Islet precursor cell (in vitro differentiated cells): ENCODE data around the gene ASCC2.

Source experiments
- DNase-seq: peaks from one replicate; pipeline ENCODE4 v3.0.0-alpha.2; 2018

ASCC2 gene

DNA sequence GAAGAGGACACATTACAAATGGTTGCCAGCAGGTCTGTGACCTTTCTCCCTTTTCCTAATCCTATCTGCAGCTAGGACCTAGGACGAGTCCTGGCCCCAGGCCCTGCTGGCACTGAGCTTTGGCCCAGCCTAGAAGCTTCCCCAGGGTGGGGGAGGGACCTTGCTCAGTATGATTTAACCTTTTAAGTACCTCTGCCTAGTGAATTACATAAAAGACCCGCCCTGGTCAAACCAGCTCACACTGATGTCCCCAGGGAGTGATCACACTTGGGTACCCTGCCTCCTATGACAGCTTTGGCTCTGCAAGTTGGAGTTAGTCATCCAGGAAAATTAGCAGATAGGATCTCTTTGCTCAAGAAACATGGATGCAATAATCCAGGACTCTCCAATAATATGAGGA is 21.9 kb downstream of the ASCC2 start:
- DNase-seq = no peak

DNA sequence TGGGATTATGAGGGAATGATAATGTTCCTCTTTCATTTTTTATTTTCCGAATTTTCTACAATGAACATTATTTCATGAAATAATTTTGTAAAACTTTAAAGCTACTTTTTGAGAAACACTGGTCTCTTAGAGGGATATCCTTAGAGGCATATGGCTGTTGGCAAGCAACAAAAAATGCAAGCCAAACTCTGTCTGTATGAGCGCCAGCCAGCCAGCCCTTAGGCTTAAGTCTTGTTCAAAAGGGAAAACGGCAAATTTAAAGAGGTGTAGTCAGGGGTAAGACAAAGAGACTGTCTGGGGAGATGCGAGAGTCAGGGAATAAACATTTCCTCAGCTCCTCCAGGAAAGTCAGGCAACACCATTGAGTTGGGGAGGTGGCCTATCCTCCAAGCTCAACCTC is 22.5 kb downstream of the ASCC2 start:
- no peak for DNase-seq

DNA sequence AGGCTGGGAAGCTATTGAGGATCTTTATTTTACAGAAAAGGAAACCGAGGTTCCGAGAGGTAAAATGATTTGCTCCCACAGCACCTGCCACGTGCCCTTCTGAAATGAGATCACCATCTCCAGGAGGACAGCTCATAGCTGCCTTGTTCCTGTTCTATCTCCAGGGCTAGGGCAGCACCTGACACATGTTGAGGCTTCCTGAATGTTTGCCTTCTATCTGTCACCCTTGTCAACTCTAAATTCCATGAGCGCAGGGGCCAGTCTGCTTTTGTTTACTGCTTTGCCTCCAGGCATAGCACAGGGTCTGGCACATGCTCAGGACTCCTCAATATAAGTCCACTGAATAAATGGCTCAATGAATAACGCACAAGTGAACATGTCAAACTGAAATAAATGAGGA is 24.1 kb downstream of the ASCC2 start:
- DNase-seq = peak; percentile 67

DNA sequence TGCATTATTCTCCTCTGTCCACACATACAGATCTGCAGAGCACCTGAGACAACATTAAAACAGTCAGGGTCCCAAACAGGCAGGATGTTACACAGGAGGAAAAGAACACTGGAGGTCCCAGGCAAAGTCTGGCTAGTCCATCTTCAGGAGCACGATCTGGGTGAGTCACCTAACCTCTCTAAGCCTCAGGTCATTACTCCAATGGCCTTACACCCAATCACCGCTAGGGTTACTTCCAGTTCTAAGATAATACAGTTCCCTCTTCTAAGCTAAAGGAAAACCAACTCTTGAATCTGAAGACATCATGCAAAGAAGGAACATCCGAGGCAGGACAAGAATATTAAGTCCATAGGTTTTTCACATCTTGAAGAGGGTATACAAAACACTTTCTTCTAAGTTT is 24.5 kb downstream of the ASCC2 start:
- DNase-seq = peak; percentile 73

DNA sequence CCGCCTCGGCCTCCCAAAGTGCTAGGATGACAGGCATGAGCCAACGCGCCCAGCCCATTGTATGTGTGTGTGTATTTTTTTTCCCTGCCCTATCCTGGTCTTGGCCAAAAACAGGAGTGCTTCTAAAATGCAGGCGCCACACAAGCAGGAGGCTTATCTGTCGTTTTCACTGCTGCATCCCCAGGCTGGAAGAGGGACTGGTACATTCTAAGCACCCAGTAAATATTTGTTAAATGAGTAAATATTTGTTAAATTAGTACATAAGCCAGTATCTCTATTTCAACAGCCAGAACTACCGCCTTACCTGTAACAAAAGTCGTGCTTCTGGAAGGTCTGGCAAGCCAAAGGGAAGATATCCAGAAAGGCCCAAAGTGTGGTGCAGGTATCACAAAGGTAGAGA is 24.9 kb downstream of the ASCC2 start:
- DNase-seq = no peak

DNA sequence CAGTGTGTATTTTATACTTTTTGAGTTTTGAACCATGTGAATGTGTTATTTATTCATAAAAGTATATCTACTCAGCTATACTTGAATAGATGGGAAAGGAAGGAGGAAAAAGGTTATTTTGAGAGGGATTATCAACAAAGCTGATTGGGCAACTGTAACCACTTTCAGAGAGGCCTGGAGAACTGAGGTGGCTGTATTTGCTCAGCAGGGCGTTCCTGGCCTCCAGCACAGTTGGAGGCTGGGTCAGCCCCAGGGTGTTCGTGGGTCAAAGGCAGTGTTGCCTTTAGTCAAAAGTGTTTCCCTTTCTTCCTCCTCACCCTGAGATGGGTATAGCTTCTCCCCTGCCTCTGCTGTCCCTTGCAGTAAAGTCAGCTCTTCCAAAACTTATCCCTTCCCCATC is 26.7 kb downstream of the ASCC2 start:
- DNase-seq = no peak

DNA sequence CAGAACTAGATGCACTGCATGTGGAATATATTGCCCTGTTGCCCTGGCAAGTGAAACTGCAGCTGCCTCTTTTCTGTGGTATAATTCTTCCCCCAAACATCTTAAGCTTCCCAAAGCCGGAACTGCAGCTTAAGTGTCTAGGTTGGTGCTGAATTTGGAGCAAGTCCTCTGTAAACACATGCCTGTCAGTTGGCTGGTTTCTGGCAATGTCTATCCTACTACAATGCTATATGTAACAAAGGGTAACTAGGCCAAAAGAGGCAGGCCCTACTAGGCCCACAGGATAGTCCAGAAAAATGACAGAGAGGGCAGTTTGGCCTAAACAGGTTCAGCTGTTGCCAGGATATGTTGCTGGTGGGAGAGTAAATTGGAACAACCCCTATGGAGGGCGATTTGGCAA is 27.9 kb downstream of the ASCC2 start:
- DNase-seq = no peak

DNA sequence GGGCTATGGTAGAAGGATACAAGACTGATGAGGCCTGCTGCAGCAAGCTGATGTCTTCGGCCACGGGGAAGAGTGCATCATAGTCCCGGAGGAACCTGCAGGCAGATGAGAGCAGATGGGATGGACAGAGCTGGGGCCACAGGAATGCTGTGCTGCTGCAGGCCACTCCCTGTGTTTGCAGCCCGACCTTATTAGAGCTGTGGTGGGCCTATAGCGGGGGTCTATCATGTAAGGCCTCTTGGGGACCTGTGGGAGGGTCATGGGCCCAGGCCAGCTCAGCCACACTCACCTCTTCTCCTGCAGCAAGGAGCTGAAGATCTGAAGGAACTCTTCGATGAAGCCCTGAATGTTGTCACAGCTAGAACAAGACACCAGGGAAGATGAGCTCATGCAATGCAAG is 31.9 kb downstream of the ASCC2 start:
- no peak for DNase-seq

DNA sequence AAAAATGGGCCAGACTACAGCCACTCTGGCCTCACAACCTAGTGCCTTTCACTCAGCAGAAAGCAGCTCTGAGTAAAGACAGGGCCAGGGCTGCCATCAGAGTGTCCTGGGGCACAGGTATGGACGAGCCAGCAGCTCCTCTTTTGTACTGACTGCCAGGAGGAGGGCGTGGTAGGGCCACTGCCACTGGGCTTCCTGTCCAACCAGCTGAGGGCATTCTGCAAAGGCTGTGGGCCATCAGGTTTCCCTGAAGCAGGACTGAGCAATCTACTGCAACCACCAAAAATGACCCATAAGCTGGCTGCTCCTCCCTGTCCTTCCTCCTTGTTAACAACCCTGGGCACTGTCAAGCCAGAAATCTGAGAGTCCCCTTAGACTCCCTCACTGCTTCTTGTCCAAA is 33.1 kb downstream of the ASCC2 start:
- DNase-seq = no peak

DNA sequence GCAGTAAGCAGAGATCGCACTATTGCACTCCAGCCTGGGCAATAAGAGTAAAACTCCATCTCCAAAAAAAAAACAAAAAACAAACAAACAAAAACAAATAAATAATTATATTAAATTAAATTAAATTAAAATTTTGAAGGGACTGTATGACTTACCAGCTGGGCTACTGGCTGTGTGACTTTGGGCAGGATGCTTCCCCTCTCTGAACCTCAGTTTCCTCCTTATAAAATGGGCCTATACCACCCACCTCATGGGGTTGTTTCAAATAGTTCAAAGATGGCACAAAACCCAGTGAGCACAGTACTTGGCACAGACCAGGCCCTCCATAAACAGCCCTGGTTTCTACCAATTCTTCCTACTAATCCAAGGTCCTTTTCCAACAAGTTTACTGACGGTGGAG is 34.9 kb downstream of the ASCC2 start:
- no peak for DNase-seq

DNA sequence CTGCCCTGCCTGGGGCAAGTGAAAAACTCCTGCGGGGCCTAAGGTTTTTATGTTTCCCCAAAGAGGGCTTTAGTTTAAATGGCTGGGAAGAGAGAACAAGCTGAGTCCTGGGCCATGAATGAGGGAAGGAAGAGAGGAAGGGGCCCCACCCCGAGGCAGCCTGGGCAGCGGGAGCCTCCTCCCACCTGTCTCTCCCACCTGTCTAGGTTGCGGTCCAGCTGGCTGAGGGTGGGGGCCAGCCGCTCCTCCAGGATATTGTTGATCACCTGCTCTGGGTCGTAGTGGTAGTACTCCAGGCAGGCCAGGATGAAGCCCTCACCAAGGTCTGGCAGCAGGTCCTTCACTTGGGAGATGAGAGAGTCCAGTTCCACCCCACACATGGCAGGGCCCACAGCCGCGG is 36.3 kb downstream of the ASCC2 start:
- no peak for DNase-seq

DNA sequence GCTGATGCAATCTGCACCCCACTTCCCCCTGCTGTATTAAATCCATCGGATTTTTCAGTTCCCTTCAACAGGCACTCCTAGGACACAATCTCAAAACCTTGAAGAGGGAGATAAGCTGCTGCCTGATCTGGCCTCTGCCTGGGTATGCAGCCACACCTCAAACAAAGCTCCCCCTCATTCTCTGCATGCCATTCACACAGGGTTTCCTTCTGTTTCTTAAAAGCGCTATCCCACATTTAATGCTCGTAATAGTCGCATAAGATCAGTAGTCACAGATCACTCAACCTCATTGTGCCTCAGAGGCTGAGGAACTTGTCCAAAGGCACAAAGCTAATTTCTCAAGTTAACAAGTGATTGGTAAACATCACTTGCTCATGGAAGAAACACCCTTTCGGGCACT is 36.9 kb downstream of the ASCC2 start:
- DNase-seq = no peak

DNA sequence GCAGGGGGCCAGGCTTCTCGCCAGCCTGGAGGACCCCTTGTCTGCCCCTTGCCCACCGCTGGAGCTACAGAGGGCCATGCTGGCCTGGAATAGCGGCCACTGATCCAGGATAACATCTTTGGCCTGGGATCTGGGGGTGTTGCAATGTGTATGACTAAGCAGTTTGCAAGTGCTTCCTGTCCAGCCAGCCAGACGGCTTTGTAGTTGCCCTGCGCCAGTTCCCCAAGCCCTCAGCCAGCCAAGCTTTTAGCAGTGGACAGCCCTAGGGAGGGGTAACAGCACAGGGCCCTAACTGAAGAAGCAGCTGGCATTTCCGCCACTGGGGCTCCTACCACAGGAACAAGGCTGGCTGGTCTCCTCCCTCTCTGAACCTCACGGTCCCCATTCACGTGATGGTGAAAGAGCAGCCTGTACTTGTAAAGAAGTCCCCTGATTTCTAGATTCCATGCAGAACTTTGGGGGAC is 38.8 kb downstream of the ASCC2 start:
- peak; percentile 95 for DNase-seq

DNA sequence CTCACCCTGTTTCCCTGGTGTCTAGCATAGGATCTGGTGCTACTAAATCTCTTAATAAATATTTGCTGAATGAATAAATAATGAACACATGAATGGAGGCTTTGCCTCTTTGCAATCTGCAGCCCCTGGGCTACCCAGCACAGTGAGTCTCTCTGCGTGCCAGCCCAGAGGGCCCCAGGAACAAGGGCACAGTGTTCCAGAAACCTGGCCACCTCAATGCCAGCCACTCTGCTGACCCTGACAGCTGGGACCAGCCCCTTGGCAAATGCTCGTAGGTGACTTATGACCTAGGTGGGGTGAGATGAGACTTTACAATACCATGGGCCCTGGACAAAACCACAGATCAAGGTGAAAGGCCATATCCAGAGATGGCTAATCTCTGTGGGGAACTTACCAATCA is 39.3 kb downstream of the ASCC2 start:
- DNase-seq = no peak

DNA sequence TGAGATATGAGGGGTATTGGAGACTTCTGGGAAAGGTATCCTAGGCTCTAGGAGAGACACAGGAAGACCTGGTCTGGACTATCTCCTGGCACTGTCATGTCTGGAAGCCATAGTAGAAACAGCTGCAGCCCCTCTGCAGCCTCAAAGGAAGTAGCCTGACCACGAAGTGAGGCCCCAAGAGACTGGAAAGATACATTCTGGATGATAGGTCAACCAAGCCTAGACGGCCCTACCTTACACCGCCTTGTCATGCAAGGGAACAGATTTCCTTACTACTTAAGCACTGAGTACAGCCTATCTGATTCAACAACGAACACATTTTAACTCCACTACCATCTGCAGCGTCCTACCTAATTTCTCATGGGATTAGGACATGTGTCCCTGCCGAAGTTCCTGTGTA is 39.8 kb downstream of the ASCC2 start:
- peak; percentile 69 for DNase-seq

DNA sequence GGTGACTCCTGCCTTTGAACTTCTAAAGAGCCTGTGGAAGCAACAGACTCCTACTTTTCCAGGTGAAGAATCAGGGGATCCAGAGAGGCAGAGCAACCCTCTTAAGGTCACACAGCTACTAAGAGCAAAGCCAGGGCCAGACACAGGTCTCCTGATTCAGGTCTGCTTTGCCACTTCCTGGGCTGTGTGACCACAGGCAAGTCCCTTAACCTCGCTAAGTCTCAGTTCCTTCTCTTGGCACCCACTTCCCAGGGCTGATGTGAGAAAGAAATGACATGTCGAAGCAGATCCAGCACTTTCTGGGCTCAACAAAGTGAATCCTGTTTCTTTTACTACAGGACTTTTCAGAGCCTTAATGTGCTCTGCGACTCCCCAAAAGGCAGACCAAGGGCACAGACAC is 40.7 kb downstream of the ASCC2 start:
- no peak for DNase-seq

DNA sequence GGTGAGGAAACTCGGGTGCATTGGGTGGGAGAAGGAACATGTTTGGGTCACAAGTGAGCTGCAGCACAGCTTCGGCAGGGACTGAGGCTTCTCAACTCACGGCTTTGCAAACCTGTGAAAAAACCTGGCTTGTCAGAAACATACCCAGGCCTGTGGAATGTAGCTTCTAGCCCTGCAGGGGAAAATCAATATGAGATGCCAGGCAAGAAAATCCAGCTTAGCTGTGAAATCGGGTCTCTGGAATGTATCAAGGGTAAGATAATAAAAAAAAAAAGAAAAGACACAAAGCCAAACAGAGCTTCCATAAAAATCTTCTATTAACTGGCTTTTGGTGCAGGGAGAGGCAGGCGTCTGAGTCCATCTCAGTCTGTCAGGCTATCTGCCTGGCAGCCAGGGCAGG is 42.4 kb downstream of the ASCC2 start:
- DNase-seq = no peak

DNA sequence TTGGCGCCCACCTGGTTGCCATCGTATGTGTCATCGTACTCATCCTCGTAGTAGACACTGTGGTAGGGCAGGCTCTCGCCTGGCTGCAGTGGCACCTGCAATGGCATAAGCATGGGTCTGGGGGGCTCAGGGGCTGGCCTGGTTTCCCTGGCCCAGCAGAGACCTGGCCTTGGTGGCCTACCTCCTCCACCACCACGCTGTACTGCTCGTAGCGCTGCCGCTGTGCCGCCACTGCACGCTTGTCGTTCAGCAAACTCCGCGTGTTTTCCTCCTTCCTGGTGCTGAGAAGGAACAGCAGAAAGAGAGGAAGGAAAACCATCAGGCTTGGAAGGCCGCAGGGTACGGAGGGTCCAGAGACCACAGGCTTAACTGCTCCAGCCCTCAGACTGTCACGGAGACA is 44.7 kb downstream of the ASCC2 start:
- DNase-seq = no peak

DNA sequence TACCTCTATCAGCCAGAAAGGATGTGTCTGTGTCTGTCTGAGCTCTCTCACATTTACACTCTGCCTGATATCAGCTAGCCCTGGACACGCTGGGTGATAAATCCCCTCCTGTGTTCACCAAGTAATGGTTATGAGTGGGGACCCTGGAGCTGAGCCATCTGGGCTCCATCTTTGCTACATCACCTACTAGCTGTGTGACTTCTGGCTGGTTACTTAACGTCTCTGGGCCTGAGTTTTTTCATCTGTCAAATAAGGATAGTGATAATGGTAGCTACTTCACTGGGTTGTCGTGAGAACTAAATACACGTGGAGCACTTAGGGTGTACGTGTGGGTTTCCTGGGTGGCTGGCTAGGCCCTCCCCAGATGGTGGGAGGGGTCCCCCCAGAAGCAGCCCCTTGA is 48.0 kb downstream of the ASCC2 start:
- DNase-seq = no peak

DNA sequence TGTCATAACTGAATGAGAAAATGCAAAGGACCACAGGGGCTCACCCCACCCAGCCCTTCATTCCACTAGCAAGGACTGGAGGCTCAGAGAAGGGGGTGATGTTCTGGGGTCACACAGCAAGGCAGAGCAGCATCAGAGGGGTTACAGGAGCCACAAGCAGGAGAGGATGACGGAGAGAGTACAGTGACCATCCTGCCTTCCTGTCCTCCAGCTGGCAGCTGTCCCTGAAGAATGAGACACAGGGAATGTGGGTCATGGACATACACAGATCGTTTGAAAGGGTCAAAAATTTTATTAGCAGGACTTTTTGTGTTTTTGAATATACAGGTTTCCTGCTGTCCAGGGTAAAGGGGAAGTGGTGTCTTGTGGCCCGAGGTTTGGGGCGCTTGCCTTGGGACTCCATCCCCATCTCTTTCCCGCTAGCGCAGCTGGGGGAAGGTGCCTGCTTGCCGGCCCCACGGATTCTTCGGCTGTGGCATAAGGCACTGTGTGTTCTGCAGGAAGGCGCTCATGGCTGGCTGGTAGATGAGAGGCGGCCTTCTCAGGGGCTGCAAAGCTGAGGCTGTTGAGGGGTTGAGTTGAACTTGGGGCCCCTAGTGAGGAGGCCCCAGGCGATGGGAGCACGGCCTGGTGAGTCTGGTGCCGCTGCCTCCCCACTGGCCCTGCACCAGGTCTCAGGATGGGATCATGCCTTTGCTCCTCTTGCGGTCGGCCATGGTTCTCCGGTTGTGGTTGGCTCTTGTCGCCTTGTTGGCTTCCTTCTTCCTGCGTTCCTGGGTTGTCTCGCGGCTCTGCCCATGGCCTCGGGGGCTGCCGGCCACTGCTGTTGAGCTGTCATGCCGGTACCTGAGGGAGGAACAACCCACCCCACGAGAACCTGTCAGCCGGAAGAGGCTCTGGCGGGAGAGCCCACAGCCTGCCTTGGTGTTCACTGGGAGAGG is 49.5 kb downstream of the ASCC2 start:
- no peak for DNase-seq

DNA sequence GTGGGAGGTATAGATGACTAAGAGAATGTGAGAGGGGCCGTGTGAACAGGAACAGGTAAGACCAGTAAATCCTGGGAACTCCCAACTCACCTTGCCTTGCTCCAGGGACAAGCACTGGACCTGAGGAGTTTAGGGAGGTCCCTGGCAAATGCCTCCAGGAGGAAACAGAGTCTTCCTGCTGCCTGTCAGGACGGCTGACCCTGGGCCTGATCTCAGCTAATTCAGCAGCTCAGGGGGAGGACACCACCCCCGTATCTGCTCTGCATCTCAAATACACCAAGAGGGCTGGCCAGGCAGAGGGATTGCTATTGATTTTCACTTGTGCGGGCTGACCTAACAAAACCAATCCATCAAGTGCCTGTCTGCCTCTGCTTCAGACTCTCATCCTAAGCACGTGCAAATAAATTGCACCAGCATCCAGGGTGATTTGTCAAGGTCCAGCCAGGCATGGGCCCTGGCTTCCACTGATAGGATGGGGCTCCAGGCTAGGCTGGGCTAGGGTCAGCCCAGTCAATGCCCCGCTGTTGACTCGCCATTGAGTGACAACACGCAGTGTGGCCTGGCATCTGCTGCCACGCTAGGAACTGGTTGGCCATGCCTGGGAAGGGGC is 50.6 kb downstream of the ASCC2 start:
- DNase-seq = peak; percentile 81

DNA sequence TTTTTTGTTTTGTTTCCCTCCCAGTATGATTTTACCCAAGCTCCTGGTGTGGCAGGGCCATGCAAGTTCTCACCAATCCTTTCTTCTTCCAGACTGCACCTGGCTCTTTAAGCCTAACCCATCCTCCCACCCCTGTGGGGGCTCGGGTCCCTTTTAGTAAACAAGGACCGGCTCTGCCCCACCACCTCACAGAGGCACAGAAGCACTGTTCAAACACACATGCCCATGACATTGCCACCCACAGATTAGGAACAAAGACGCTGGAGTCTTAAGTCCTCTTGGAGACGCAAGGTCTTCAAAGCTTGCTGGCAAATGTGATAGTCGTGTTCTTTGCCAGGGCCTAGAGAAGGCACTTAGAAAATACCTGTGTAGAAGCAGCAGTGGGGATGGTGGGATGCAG is 52.0 kb downstream of the ASCC2 start:
- DNase-seq = no peak

DNA sequence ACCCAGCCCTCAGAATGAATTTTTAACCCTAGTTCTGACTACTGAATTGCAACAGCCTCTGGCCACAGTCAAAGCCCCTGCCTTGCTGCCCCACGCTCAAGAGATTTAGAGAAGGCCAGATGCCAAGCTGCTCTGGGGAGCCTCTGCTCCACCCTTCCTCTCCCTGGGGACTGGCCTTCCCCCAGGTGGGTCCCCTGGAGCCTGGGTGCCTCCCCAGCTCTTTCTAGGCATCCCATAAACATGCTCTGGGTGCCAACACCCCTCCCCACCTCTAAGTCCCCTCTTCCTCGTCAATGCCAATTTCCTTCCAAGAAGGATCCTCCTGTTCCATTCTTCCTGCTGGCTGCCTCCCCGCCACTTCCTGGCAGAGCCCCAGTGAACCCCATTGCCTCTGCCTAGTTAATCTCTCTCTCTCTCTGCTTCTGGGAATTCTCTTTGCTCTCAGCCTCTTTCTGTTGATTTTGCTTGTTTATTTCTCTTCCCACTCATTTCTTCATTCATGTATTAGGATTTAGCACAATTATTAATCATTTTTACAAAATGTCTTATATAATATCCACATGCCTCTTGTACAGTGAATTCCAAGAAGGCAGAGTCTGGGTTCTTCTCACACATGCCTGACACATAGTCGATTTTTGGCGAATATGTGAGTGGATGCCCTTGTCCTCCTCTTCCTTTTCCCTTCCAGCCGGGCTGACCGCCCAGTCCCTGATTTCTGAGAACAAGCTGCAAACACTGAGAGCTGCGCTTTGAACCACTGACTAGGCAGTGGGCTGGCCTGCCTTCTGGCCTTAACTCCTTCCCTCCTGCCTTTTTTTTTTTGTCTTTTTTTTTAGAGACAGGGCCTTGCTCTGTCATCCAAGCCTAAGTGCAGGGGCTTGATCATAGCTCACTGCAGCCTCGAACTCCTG is 53.4 kb downstream of the ASCC2 start:
- no peak for DNase-seq
